ENCODE data around the gene SELENOO.
"Not testable (repeated sequence)": the region's sequence is repeated elsewhere in the genome, so short reads cannot be mapped to it uniquely, and the experiment has no call there.

- not testable (repeated sequence) for TF ChIP-seq CTCF, POLR2A (IDR thresholded peaks at IDR 0.05)
These were observed 32.2 kb upstream of the SELENOO start for GRCh38 chr22:50168490-50169180.

All from right lobe of liver (tissue), 4 donors.